Kidney epithelial cell (primary cell): ENCODE measurements around the gene SZRD1. TPM values are rescaled to one million over a fixed set of nuclear protein-coding genes. Genes with fewer than 3 reads are reported as not detected.

ENCODE experiments used
- DNase-seq: peaks from one replicate; pipeline ENCODE4 v3.0.0-alpha.2; 2010; ENCODE audit warnings: low read depth
- H3K27me3 ChIP-seq: 2 replicates; pipeline ENCODE4 v1.6.0; 2011; ENCODE audit warnings: low read length; ENCODE audit not compliant: control insufficient read depth, insufficient read depth
- H3K36me3 ChIP-seq: 2 replicates; pipeline ENCODE4 v1.5.1; 2011; ENCODE audit warnings: low read length; ENCODE audit not compliant: control insufficient read depth, insufficient read depth
- H3K4me3 ChIP-seq: 2 replicates; pipeline ENCODE4 v1.5.1; 2011; ENCODE audit warnings: low read depth, mild to moderate bottlenecking, control low read depth, low read length
- CTCF ChIP-seq: IDR thresholded peaks from 2 replicates; pipeline ENCODE4 v1.5.1; 2011; ENCODE audit warnings: mild to moderate bottlenecking, moderate library complexity, low read length, control low read depth, inconsistent platforms; ENCODE audit not compliant: insufficient read depth, poor library complexity, severe bottlenecking
- total RNA-seq: library from RNA; depleted of rRNA; stranded (reverse); fragments of >200 nt; gene quantifications from 2 replicates; pipeline ENCODE4 v1.2.3, GENCODE V29; 2015

Gene SZRD1
- total RNA-seq, result 96.0 and 108 TPM in 2 replicates

- Histone ChIP-seq H3K36me3 (no peaks in the 10 kb centered on the region), H3K27me3 (no peaks in the 10 kb centered on the region), H3K4me3 (peak within 1 kb of the TSS; percentile 92)
- peak; percentile 92 for DNase-seq
- no peak for TF ChIP-seq CTCF
Measured at GRCh38 chr1:16366722-16367257, at the start of gene SZRD1. Gene SZRD1, plus strand, starts transcription at chr1:16367242. Its CDS starts 16 bp downstream, at chr1:16367258.

GRCh38 chr1:16318555-16318954 lies 48.5 kb upstream of the SZRD1 start:
- H3K27me3 ChIP-seq, result no peaks in the 10 kb centered on the region
- no peaks in the 10 kb centered on the region for H3K36me3 ChIP-seq
- TF ChIP-seq CTCF, result no peak
- H3K4me3 ChIP-seq, result no peak overlapping the region
- DNase-seq, result no peak

GRCh38 chr1:16321176-16321867 lies 45.7 kb upstream of the SZRD1 start:
- TF ChIP-seq CTCF, result no peak
- Histone ChIP-seq H3K36me3 (no peaks in the 10 kb centered on the region), H3K4me3 (no peak overlapping the region), H3K27me3 (no peaks in the 10 kb centered on the region)
- DNase-seq, result no peak

- Histone ChIP-seq H3K36me3 (no peaks in the 10 kb centered on the region), H3K4me3 (no peak overlapping the region), H3K27me3 (no peaks in the 10 kb centered on the region)
- no peak for TF ChIP-seq CTCF
- DNase-seq, result peak; percentile 53
Measured at GRCh38 chr1:16324456-16324890, 42.6 kb upstream of the SZRD1 start.

GRCh38 chr1:16326833-16327404 lies 40.1 kb upstream of the SZRD1 start:
- no peak overlapping the region for H3K4me3 ChIP-seq
- DNase-seq, result no peak
- no peaks in the 10 kb centered on the region for H3K36me3 ChIP-seq
- no peak for TF ChIP-seq CTCF
- H3K27me3 ChIP-seq, result no peaks in the 10 kb centered on the region
